HG03103 (cell line): ENCODE data around the gene HOXC12.

Experiments used
- ATAC-seq: cut with Tn5 transposase; IDR thresholded peaks from one replicate; pipeline ENCODE4 v1.9.1; 2021; ENCODE audit warnings: low read depth; ENCODE audit not compliant: unreplicated experiment

The HOXC12 gene

GRCh38 chr12:53953831-53954693, 641 bp upstream of the HOXC12 start:
- no peak for ATAC-seq

GRCh38 chr12:53955036-53955775, 503 bp downstream of the HOXC12 start:
- no peak for ATAC-seq

- no peak for ATAC-seq
Observed at GRCh38 chr12:53955776-53956250, 1.1 kb downstream of the HOXC12 start.

- ATAC-seq, result no peak
Observed at GRCh38 chr12:53956251-53956887, 1.7 kb downstream of the HOXC12 start.

GRCh38 chr12:53956914-53957536, 2.3 kb downstream of the HOXC12 start:
- no peak for ATAC-seq

- ATAC-seq, result no peak
Observed at GRCh38 chr12:53958128-53958527, 3.4 kb downstream of the HOXC12 start.

GRCh38 chr12:53959314-53959713, 4.6 kb downstream of the HOXC12 start:
- no peak for ATAC-seq

GRCh38 chr12:53960187-53961024, 5.7 kb downstream of the HOXC12 start:
- no peak for ATAC-seq

GRCh38 chr12:53961025-53961761, 6.5 kb downstream of the HOXC12 start:
- ATAC-seq, result no peak

GRCh38 chr12:53963005-53963404, 8.3 kb downstream of the HOXC12 start:
- no peak for ATAC-seq

GRCh38 chr12:53963434-53964314, 9.0 kb downstream of the HOXC12 start:
- no peak for ATAC-seq

GRCh38 chr12:53964315-53964713, 9.6 kb downstream of the HOXC12 start:
- no peak for ATAC-seq

- ATAC-seq, result no peak
Observed at GRCh38 chr12:53965281-53966084, 10.8 kb downstream of the HOXC12 start.

GRCh38 chr12:53966085-53966384, 11.3 kb downstream of the HOXC12 start:
- no peak for ATAC-seq

- no peak for ATAC-seq
Observed at GRCh38 chr12:53966385-53967133, 11.9 kb downstream of the HOXC12 start.

GRCh38 chr12:53967421-53967925, 12.8 kb downstream of the HOXC12 start:
- no peak for ATAC-seq
